Epithelial cell of proximal tubule (primary cell): Measurements from ENCODE around the gene PCCA. TPM values are rescaled to one million over a fixed set of nuclear protein-coding genes. Genes with fewer than 3 reads are reported as not detected.

Source experiments
- DNase-seq: peaks from one replicate; pipeline ENCODE4 v3.0.0-alpha.2; 2011; ENCODE audit warnings: low read depth
- H3K4me3 ChIP-seq: 2 replicates; pipeline ENCODE4 v1.5.1; 2011; ENCODE audit warnings: low read depth, mild to moderate bottlenecking, low read length
- total RNA-seq: library from RNA; depleted of rRNA; stranded (reverse); fragments of >200 nt; gene quantifications from 2 replicates; pipeline ENCODE4 v1.2.3, GENCODE V29; 2015
- TF ChIP-seq, protein P1 (sequence below): conservative IDR thresholded peaks from 2 replicates; pipeline ENCODE4 v1.5.1; 2012; ENCODE audit warnings: low read depth, mild to moderate bottlenecking, low read length

Gene PCCA
- total RNA-seq, 1 donor from 2014 or later, result 17.8 TPM

DNA sequence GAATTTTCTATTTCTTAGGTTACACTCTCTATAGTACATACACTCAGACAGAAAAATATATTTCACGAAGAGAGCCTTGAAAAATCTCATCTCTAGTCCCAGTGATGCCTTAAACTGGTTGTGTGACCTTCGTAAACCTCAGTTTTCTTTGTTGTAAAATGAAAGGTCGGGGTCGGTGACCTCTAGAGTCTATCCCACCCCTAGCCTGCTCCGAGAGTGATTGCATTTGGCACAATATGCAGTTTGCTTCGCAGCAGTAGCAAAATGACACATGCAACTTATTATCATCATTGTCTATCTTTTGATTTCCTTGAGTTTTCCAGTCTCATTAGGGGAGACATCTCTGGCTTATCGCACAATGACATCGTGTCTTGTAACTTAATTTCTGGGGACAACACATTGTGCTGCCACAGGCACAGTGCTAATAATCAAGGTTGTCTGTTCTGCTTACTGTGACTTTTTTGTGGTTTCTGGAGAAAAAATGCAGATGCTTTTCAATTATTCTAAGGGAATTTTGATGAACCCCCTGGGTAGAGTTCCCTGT is 384.7 kb downstream of the PCCA start:
- TF ChIP-seq, protein P1, sequence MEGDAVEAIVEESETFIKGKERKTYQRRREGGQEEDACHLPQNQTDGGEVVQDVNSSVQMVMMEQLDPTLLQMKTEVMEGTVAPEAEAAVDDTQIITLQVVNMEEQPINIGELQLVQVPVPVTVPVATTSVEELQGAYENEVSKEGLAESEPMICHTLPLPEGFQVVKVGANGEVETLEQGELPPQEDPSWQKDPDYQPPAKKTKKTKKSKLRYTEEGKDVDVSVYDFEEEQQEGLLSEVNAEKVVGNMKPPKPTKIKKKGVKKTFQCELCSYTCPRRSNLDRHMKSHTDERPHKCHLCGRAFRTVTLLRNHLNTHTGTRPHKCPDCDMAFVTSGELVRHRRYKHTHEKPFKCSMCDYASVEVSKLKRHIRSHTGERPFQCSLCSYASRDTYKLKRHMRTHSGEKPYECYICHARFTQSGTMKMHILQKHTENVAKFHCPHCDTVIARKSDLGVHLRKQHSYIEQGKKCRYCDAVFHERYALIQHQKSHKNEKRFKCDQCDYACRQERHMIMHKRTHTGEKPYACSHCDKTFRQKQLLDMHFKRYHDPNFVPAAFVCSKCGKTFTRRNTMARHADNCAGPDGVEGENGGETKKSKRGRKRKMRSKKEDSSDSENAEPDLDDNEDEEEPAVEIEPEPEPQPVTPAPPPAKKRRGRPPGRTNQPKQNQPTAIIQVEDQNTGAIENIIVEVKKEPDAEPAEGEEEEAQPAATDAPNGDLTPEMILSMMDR, result no peak
- DNase-seq, result no peak
- H3K4me3 ChIP-seq, result no peak overlapping the region

DNA sequence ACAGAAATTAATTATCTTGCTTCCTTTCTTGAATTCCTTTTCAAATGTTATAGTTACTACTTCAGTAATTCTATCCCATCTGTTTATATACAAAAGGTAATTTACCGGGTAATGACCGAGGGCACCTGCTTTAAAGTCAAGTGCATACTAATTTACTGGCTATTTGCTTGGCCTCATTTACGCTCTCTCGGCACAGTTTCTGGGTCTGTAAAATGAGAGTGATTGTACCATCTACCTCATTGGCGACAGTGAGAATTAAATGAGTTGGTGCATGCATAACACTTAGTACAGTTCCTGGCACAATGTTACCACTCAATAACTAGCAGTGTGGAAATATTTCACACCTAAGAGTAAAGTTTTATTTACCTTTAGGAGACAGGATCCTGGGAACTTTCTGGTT is 388.1 kb downstream of the PCCA start:
- no peak overlapping the region for H3K4me3 ChIP-seq
- TF ChIP-seq, protein P1, result no peak
- no peak for DNase-seq

DNA sequence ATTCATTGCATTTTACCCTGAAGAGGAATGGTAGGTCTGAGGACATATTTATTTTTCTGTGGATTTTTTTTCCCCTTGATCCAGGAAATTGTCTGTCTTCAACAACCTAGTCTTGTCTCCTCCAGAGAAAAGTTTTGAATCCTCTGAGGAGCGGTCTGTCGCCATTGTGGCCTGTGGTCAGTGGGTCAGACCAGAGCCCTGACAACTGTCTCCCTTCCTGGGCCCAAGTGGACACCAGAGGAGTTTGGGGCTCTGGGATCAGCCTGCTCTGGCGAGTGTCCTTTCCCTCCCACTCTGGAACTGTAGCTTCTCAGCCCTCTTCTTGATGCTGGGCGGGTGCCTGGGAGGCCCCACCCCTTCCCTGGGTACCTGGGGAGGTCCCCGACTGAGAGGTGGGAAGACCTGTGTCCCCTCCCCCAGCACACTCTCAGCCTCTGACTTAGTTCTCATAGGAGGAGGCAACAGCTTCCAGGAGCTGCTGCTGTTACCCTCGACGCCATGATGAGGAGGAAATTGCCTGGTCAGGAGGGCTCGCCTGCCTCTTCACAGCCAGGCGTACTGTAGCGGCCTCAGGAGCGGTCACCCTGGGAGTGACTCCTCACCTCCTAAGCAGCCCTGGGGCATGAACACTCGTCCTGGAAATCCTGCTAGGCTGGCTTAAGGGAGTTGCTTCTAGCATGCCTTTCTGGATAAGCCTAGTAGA is 389.4 kb downstream of the PCCA start:
- TF ChIP-seq, protein P1, result no peak
- DNase-seq, result no peak
- no peak overlapping the region for H3K4me3 ChIP-seq

DNA sequence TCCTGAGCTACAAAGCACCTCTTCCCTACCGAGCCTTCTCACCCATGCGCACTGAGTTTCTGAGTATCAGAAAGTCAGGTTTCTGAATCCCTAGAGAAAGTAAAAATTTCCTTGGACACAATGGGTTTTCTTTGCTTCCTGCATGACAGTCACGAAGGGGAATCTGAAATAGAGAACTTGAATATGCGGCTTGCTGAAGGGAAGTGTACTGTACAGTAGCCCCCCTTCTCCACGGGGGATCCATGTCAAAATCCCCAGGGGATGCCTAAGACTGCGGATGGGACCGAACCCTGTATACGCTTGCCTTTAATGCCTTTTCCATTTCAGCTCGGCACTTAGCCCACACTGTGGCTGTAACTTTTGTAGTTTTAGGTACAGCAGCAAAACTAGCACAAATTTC is 391.8 kb downstream of the PCCA start:
- H3K4me3 ChIP-seq, result no peak overlapping the region
- no peak for DNase-seq
- TF ChIP-seq, protein P1, result no peak

DNA sequence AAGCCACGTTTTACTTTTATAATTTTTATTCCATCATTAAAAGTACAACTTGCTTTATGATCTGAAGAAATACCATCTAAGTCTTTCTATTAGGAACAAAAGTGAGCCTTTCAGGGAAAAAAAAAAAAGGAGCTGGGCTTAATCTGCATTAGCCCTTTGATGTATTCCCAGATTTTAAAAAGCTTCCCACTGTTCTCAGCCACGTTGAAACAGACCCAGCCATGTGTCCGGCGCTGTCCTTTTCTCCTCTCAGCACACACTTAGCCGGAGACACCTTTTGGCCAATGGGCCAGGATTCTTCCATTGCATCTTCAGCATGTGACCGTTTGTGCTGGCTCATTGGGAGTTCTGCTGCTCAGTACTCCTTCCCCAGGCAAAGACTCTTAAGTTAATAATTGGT is 394.2 kb downstream of the PCCA start:
- TF ChIP-seq, protein P1, result no peak
- DNase-seq, result no peak
- H3K4me3 ChIP-seq, result no peak overlapping the region

DNA sequence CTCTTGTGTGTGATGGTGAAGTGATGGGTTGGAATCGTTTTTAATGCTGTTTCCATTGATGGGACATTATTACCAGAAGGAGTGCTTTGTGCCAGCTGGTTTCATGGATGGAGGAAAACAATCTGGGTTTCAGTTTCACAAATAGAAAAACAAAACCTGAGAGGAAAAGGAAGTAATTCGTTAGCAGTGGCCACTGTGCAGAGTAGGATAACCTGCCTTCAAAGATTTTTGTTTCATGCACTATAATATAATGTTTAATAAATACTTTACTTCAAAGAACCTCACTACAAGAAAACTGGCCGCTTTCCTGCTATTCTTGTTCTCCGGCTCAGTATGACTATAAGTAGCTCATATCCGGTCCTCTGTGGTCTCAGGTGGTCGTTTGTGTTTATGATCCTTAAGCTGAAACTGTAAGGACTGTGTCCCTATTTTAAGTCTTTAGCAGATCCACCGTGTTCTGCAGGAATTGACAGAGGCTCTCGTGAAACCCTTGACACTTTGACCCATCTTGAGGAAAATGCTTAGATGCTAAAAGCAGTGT is 395.0 kb downstream of the PCCA start:
- TF ChIP-seq, protein P1, result no peak
- H3K4me3 ChIP-seq, result no peak overlapping the region
- DNase-seq, result no peak

DNA sequence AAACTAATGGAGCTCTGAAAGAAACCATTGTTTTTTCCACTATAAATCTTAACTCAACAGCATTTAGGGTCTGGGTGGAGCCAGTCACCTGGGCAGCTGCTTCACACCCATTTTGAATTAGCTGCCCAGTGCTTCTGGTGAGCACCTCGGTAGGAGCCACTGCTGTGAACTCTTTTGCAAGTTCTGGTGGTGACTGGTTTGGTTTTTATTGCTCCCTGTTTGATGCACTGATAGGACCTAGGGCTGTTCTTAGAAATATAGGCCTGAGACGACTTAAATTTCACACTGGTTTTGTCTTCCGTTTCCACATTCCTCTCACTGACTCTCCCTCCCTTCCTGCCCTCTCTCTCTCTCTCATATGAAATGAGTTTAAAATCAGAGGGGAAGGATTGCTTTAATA is 395.8 kb downstream of the PCCA start:
- no peak for DNase-seq
- TF ChIP-seq, protein P1, result no peak
- H3K4me3 ChIP-seq, result no peak overlapping the region
